Left ventricle myocardium inferior (tissue), 1 donor: ENCODE results near the gene MAP7. TPM values are rescaled to one million over a fixed set of nuclear protein-coding genes. Genes with fewer than 3 reads are reported as not detected.
"Not testable (repeated sequence)": the region's sequence is repeated elsewhere in the genome, so short reads cannot be mapped to it uniquely, and the experiment has no call there.

ENCODE experiments used
- DNase-seq: peaks from one replicate; pipeline ENCODE4 v3.0.0-alpha.2; 2020
- H3K27ac ChIP-seq: fragments of 200-600 bp; replicated peaks from 2 replicates; pipeline ENCODE4 v1.8.0; 2021
- H3K27me3 ChIP-seq: fragments of 200-600 bp; 2 replicates; pipeline ENCODE4 v1.8.0; 2021; ENCODE audit warnings: low read depth
- H3K36me3 ChIP-seq: fragments of 200-600 bp; 2 replicates; pipeline ENCODE4 v1.8.0; 2021
- H3K4me1 ChIP-seq: fragments of 200-600 bp; 2 replicates; pipeline ENCODE4 v1.8.0; 2021
- H3K4me3 ChIP-seq: fragments of 200-600 bp; 2 replicates; pipeline ENCODE4 v1.8.0; 2021; ENCODE audit warnings: mild to moderate bottlenecking, moderate library complexity
- H3K9me3 ChIP-seq: fragments of 200-600 bp; replicated peaks from 2 replicates; pipeline ENCODE4 v1.8.0; 2021
- CTCF ChIP-seq: fragments of 200-600 bp; IDR thresholded peaks from 2 replicates; pipeline ENCODE4 v1.8.0; 2021; ENCODE audit warnings: antibody characterized with exemption, mild to moderate bottlenecking, borderline replicate concordance
- intact Hi-C: fragments of 100-400 bp; cut with micrococcal nuclease; formaldehyde crosslinking; loops from one replicate; pipeline ENCODE4 v1.11.0; 2022
- total RNA-seq: library from RNA; stranded (reverse); fragmentation: NEBNext Ultra II Directional; extraction: Animal tissue kit (Norgen Biotek cat#: 25700); gene quantifications from one replicate; pipeline ENCODE4 v1.2.1, GENCODE V29; 2021
- donor health status: DM: no; HTN: yes; CAD: no; lungs with severe emphysema.

MAP7 gene
- total RNA-seq, 1 donor from 2014 or later: 3.1 TPM

- DNase-seq: no peak
- peak; percentile 34 for TF ChIP-seq CTCF
- H3K27ac ChIP-seq: no peak overlapping the region
- no peaks in the 10 kb centered on the region for H3K27me3 ChIP-seq
- H3K4me3 ChIP-seq: no peak overlapping the region
- H3K9me3 ChIP-seq: no peaks in the 10 kb centered on the region
- no peaks in the 10 kb centered on the region for H3K4me1 ChIP-seq
- intact Hi-C loops: no loop called here
- H3K36me3 ChIP-seq: no peaks in the 10 kb centered on the region
Observed at GRCh38 chr6:136378888-136379287, 171.3 kb downstream of the MAP7 start.

- DNase-seq, H3K27me3 ChIP-seq, intact Hi-C loops, H3K27ac ChIP-seq, H3K36me3 ChIP-seq, H3K4me3 ChIP-seq, H3K4me1 ChIP-seq, H3K9me3 ChIP-seq: not testable (repeated sequence)
Observed at GRCh38 chr6:136375836-136376235, 174.4 kb downstream of the MAP7 start.

DNA sequence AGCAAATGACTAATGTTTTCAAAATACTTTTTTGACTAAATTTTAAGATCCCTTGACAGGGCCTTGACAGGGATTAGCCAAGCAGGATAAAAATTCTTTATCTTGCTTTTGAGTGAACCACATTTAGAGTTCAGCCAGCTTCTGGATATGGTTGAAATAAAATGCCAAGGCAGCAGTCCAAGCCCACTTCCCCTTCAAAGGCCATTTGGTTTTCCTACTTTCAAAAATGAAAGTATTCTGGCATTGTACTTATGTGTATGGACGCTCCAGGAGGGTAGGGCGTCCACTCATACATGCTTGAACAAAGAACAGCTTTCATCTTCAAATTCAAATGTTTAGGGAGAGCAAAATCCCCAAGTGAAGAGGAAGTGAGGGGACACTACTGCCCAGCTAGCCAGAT is 178.3 kb downstream of the MAP7 start:
- no peak overlapping the region for H3K27ac ChIP-seq
- H3K4me1 ChIP-seq: no peaks in the 10 kb centered on the region
- H3K9me3 ChIP-seq: no peaks in the 10 kb centered on the region
- no peaks in the 10 kb centered on the region for H3K27me3 ChIP-seq
- H3K36me3 ChIP-seq: no peaks in the 10 kb centered on the region
- intact Hi-C loops: no loop called here
- TF ChIP-seq CTCF: no peak
- no peak overlapping the region for H3K4me3 ChIP-seq
- DNase-seq: no peak

DNA sequence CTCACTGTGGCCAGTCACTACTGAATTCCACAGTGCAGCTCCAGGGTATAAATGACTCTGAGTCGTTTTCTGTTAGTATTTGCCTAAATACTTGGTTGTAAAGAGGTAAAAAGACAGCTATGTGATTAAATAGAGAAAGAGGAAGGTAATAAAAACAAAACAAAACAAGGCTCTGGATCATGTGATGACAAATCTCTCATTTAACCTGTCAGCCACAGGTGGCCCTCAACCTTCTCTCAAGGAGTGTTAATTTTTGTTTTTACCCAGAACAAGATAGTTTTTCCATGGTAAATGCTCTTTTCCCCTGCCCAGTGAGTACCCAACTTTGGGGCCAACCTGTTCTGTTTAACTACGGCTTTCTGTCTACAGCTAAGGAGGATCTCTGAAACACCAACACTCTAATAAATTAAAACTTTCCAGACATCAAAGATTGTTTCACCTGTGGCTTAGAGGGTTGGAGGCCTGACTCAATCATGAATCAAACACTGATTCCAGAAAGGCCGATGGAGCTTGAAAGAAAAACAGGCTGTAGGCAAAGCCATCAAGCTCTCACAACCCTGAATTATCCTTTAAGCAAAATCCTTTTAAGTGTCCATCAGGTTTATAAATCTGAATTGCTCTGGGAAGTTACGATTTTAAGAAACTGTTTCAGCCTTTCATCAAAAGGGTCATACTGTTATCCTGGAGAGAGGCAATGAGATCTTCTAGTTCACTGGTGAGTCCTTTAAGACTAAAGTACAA is 179.1 kb downstream of the MAP7 start:
- Histone ChIP-seq H3K4me1 (peaks cover 3% of the 10 kb centered on the region), H3K27ac (no peak overlapping the region), H3K27me3 (no peaks in the 10 kb centered on the region), H3K36me3 (no peaks in the 10 kb centered on the region), H3K9me3 (no peaks in the 10 kb centered on the region), H3K4me3 (no peak overlapping the region)
- TF ChIP-seq CTCF: no peak
- intact Hi-C loops: no loop called here
- no peak for DNase-seq

- H3K27ac ChIP-seq: no peak overlapping the region
- H3K36me3 ChIP-seq: no peaks in the 10 kb centered on the region
- H3K4me1 ChIP-seq: peaks cover 6% of the 10 kb centered on the region
- DNase-seq: peak; percentile 60
- intact Hi-C loops: no loop called here
- no peaks in the 10 kb centered on the region for H3K9me3 ChIP-seq
- no peaks in the 10 kb centered on the region for H3K27me3 ChIP-seq
- TF ChIP-seq CTCF: no peak
- no peak overlapping the region for H3K4me3 ChIP-seq
Observed at GRCh38 chr6:136365776-136366354, 184.4 kb downstream of the MAP7 start.
